HG02678 (cell line): ENCODE data around the gene KCNQ1OT1.

Experiments used
- ATAC-seq: cut with Tn5 transposase; IDR thresholded peaks from one replicate; pipeline ENCODE4 v1.9.1; 2021; ENCODE audit warnings: mild to moderate bottlenecking, moderate library complexity; ENCODE audit not compliant: unreplicated experiment

KCNQ1OT1 gene

DNA sequence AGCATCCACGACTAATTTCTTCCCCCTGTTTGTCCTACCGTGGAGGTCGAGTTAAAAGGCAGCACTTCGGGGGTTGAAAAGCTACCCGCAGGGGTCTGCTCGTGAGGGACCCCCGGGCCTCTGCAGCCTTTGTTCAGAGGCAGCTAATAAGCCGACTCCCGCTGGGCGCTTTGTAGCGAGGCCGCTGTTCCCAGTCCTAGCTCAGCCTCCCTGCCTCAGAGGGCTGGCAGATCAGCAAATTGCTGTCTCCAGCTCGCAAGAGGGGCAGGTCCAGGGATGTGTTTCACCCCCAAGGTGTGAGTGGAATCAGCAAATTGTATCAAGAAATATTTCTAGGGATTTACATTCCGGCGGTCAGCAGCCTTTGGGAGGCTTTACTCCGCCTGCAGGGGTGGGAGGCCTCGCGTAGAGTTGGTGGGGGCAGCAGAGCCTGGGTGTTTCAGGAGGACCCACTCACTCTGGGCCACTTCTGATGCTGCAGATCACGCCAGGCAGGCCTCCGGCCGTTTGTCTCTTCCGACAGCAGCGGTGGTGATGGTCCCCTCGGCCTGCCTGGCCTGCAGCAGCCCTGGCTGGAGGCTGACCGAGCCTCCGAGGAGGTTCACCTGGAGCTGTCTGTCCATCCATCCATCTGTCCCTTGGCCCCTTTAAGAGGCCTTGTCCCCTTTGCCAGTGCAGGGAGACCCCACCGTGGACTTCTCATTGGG is 21.6 kb upstream of the KCNQ1OT1 start:
- no peak for ATAC-seq

DNA sequence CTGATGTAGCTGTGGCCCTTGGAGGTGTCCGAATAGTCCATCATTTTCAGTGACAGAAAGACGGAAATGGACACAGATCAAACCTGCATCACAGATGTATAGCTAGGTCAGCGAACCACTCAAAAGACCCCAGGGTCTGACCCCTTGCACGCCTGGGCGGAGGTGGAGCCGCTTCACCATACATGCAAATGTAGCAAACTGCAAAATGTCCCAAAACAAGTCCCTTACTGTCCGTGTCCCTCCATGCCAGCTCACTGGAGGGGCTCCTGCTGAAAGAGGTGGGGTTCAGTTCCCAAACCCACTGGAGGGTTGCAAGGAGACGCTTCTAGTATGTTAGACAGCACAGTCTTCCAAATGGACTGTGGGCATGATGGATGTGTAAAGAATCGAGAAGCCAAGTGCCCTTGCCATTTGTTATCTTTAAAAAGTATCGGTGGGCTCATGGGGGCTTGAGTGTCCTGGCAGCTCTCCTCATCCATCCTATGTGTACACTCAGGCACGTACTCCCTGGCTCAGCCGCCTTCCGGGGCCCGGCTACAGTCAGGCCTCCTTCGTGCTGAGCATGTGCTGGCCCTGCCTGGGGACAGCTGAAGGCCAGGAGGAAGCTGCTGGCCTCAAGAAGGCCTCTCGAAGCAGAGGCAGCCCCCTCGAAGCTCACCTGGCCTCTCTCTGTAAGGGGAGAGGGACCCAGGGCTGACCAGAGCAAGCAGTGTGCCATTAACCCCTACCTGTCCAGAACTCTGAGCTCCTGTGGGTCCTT is 20.2 kb upstream of the KCNQ1OT1 start:
- no peak for ATAC-seq

DNA sequence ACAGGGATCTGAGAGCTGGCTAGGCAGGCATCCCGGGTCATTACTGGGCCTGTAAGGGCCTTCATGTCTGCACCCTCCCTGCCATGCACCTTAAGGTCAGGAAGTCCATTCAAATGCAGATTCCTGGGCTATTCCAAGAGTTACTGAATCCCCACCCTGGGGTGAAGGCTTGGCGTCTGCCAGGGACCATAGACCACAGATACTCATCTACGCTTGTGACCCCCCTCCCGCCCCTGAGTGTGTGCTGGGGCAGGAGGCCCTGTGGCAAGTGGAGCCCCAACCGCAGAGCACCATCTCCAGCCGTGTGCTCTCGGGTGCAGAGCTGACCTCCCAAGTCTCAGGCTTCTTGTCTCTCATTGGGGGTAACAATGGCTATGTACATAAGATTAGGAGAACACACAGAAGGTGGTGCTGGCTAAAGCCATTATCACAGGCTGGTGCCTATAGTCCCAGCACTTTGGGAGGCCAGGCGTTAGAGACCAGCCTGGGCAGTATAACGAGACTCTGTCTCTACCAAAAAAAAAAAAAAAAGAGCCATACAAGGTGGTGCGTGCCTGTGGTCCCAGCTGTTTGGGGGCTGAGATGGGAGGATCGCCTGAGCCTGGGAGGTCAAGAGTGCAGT is 19.1 kb upstream of the KCNQ1OT1 start:
- ATAC-seq, result no peak

DNA sequence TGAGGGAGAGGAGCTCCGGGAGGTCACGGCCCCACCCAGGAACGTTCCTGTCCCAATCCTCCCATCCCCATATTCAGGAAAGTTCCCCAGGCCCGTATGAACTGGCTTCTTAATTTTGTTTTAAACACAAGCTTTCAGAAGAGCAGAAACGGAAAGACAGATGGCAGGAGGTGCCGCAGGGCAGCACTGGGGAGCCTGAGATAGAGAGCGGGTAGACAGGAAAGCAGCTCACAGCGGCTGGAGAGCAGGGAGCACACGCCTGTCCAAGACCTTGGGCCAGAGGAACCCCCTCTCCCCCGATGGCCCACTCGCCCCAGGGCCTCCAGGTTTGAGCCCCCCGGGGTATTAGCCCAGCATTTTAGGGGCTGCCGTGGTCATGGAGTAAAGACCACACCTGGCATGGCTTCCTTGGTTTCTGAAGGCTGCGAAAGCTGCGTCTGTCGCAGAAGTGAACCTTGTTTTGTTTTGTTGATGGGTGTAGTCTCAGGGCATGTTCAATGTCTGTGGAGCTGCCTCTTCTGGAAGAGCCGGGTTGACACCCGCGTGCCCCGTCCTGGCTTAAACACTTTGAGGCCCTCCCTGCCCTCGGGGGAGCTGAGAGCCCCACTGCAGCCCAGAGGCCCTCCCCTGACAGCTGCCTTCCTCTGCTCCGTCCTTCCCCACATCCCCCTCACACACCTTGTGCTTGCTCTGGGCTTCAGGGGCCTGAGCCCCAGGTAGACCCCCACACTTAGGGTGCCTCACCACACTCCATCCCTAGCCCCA is 17.9 kb upstream of the KCNQ1OT1 start:
- ATAC-seq, result no peak

DNA sequence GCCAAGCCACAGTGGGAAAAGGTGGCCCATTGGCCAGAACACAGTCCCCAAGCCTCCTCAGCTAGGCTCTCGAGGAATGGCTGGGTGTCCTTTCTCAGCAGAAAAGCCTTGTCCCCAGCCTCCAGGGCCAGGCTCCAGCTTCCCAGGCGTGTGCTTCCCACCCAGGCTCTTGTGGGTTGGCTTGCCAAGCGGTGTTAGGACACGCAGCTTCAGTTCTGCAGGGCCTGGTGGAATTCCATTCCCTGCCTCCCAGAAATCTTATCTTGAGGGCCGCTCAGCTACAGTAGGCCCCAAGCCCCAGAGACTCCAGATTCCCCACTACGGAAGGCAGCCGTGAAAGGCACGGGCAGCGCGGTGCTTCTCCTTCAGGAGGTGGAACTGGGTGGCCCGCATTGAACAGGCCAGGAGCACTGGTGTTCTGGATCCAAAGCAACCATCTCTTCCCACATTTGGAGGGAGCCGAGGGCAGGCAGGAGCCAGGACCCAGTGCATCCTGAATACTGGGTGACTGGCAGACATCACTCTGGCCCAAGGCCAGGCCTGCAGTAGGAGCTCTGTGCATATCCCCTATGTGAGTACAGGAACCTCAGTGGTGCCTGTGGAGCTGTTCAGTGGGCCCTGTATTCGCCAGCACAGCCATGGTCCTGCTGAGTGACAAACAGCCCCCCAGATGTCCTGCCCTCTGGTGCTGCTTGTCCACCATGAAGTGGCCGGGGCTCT is 16.7 kb upstream of the KCNQ1OT1 start:
- ATAC-seq, result no peak

DNA sequence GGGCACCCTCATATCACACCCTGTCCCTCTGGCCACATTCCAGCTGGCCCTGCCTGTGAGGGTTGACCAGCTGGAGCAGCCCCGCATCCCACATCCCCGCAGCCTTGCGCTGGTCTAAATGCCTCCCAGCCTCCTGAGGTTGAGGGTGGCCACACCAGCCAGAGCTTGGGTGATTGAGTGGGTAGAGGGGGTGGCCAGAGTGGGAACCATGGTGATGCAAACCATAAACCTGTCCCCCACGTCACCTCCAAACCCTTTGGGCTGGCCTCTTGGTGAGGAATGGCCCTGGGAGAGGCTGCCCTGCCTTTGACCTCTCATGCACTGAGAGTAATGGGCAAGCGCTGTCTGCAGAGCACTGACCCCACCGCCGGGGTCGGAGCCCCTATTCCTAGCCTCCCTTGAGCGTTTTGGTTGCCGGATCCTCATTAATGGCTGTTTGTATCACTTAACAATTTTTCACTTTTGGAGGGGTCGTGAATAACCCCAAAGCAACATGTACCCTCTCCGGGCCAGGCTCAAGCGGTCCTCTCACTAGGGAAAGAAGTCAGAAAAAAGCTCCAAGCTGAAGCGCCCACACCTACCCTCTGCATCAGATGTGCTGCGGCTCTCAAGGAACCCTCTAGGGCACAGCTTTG is 16.0 kb upstream of the KCNQ1OT1 start:
- no peak for ATAC-seq

DNA sequence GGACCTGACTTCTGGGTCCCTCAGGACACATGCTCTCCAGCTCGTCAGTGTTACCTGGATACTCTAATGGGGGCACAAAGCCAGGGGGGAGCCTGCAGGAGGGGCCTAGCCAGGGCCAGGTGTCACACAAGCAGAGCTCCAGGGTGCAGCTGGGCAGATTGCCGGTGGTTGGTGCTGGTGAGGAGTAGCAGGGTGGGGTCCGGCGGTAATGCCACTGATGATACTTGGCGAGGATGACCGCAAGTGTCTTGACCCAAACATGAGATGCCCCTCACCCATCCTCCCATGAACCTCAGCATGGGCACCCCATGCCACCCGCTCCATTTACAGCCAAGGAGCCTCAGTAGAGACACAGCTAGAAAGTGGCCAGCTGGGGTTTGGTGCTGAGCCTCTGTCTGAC is 15.1 kb upstream of the KCNQ1OT1 start:
- ATAC-seq, result no peak

DNA sequence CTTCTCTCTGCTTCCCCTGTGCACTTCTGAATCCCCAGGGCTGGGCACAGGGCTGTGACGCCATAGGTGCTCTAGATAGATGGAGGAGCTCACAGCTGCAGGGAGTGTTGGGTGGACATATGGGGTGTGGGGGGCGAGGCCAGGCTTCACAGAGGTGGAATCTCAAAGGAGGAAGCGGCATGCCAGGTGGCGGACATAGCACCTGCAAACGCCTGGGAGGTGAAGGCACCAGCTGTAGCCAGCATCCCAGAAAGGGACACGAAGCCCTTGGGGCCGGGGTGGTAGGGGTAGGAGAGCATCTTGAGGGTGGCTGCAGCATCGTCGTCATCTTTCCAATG is 14.6 kb upstream of the KCNQ1OT1 start:
- ATAC-seq, result no peak

DNA sequence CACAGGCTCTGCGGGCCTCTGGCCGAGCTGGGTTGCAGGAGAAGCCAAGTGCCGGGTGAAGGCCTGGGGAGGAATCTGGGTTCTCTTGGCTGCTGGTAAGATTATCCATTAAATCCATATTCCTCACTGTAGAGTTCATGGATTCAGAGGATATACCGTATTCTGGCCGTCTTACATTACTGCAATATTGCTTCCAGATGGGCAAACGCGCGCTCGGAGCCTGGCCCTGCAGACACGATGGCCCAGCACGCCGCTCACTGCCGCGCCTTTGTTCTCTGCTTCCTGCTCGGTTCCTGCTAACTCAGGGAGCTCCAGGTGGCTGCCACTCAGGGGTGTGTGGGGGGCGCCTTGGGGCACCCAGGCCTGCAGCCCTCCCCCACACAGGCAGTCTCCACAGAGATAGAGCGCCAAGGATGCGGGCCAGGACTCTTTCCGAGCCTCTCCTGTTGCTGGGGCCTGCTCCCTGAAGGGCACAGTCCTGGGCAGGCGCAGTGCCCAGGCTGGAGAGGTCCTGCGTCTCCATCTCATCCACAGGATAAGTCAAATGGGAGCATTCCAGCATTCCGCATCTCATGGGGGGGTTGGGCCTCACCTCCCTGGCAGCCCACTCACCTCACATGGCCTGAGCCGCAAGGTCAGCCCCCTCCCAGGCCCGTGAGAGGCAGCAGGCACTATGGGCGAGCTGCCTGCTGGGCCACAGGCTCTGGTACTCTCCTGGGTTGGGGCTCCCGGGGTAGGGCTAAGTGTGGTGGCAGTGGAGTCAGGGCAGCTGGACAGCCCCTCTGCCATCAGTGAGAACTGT is 14.1 kb upstream of the KCNQ1OT1 start:
- ATAC-seq, result no peak

DNA sequence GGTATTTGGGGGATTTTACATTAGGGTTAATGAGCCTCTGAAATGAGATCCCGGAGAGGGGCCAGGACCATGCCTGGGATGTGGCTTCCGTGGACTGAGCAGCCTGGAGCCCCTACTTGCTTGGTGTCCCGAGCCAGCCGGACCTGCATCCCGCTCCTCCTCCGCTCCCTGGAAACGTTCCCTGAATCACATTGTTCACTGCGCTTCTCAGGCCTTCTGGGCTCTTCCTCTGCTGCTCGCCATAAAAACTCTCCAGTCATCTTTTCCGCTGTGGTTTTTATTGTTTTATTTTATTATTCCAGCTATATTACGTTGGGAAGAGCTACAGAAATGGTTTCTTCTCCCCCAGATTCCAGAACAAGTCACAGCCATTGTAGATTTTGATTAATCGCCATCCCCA is 13.3 kb upstream of the KCNQ1OT1 start:
- ATAC-seq, result no peak

DNA sequence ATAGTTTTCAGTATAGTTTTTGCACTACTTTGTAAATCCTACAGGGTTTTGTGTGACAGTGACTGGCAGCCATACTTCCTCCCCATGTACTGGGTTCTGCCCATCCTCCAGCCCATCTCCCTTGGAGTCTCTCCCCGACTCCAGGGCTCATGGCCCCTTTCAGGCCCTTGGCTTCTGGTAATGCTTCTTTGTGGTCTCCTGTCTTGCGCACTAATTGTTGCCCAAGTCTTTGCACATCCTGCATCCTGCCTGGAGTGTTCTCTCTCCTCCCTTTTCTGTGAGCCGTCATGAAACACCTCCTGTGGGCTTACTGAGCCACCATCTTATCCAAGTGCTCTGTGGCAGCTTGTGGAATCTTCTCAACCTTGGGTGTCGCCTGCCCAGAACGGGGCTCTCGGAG is 11.4 kb upstream of the KCNQ1OT1 start:
- ATAC-seq, result no peak

DNA sequence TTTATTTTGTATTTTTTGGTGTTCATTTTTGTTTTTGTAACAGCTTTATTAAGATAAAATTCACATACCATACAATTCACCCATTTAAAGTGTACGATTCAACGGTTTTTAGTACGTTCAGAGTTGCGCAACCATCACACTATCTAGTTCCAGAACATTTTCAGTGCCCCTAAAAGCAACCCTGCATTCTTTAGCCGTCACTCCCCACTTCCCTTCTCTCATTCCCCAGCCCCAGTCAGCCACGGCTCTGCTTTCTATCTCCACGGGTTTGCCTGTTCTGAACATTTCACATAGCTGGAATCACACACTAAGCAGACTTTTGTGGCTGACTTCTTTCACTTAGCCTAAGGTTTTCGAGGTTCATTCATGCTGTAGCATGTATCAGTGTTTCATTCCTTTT is 9.6 kb upstream of the KCNQ1OT1 start:
- ATAC-seq, result no peak

DNA sequence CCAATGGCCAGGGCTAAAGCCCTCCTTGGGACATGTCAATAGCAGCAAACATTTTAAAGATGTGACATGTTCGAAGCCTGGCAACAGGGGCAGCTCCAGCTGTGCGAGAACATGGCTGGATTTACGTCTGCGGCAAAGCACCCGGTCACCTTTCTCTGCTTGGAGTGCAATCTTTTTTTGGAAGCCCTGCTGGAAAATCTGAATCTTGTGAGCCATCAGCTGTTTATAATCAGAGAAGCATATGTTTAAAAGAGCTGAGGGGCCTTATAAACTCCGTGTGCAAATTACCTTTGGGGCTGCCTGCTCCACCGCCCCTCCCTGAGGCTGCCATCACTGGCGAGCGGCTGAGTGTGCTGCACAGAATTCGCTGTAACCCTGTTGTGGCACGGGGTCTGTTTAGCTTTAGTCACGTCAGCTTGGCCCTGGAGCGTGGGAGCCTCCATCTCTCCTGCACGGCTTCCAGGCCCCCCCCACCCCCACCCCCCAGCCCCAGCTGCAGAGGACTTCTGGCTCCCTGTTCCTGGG is 9.0 kb upstream of the KCNQ1OT1 start:
- no peak for ATAC-seq

DNA sequence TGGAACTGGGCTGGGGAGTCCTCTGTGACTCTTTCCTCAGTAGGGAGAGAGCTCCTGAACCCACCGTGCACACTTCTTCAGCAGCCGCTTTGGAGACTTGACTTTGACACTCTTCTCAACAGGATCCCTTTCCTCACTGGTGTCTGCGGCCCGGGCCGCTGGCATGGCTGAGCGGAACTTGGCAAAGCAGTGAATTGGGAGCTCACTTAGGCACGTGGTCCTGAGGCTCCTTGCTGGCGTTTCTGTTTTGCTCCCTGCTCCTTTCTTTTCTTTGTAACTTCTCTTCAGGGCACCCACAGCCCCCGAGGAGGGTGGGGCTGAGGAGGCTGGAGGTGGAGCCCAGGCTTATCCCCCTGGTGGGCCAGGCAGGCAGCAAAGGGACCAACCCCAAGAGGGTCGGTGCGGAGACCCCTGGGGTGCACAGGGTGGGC is 8.4 kb upstream of the KCNQ1OT1 start:
- ATAC-seq, result no peak

DNA sequence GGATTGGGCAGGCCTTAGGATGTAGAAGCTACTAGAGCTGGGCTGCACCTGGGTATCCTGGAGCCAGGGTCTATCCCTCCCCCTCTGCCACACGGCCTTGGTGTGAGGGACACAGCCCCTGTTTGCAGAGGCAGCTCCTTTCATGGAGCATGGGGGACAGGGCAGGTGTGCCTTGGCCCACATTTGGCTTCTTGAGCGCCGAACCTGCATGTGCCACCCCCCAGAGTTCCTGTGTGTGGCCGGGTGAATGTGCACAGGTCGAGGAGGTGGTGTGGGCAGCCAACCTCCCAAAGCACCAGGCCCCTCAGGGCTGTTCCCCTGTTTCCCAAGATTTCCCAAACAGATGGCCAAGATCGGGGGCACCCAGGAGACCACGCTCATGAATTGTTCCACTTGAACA is 7.9 kb upstream of the KCNQ1OT1 start:
- ATAC-seq, result no peak

DNA sequence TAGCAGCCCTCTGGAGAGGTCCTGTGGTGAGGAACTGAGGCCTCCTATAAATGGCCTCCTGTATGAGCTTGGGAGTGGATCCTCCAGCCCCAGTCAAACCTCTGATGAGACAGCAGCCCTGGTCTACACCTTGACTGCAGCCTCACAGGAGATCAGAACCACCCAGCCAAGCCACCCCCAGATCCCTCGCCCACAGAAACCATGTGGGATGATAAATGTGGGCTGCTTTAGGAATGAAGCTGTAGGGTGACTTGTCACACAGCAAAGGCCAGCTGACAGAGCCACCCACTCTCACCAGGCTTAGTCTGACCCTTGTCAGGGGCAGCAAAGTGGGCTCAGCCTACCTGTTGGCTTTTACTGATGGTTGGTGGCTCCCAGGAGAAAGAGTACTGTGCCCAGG is 6.5 kb upstream of the KCNQ1OT1 start:
- ATAC-seq, result no peak

DNA sequence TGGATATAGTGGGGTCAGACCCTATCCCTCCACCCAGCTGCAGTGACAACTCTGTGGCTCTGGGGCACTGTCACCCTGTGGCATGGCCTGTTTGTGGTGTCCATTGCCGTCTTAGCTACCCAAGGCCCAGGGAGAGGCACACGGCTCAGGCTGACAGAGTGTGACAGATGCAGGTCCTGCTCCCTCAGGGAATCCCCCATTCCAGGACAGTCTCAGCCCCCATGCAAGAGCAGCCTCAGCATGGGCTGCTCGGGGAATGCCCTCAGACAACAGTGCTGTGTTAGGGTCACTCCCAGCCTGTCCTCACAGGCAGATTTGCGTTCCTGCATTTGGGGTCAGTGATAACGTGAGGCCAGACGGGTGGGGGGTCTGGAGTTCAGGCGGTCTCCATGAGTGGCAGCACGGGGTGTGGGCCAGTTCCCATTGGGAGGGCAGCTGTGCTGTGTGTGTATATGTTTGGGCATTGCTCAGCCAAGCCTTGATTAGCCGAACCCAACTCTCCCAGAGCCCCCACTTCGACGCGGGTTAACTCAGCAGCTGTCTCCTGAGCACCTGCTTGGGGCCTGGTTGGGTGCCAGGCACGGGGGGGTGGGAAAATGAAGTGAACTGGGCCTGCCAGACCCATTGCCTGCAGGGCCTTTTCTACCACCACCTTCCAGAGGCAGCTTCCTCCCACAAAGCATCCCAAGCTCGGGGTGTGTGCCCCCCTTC is 5.3 kb upstream of the KCNQ1OT1 start:
- no peak for ATAC-seq

DNA sequence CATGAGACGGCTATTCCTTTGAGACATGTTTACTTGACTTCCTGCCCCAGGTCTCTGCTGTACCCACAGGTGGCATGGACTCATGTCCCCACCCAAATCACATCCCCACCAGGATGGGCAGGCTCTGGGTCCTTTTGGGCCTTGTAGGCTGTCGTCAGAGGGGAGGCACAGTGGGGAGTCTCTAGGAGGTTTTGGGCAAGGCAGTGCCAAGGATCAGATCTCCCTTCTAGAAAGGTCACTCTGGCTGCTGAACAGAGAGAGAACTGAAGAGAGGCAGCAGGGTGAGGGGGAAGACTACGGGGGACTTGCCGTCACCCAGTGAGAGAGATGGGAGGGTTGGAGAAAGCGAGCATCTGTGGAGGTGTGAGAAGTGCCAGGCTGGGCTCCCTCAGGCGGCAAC is 4.6 kb upstream of the KCNQ1OT1 start:
- ATAC-seq, result no peak
